ENCODE data around the gene UBB.

The UBB gene

DNA sequence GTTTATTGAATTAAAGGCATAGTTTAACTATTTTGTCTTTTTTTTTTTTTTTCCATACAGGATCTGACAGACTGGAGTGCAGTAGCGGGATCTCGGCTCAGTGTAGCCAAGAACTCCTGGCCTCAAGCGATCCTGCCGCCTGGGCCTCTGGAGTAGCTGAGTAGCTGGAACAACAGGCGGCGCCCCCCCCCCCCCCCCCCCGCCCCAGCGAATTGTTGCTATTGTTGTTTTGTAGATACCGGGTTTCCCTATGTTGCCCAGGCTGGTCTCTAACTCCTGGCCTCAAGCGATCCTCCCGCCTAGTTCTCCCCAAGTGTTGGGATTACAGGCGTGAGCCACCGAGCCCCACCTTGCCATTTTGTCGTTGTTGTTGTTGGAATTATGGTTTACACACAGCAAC is 26.3 kb upstream of the UBB start:
- H3K4me3 Mint-ChIP-seq, result peak overlapping the region; percentile 37
- ATAC-seq (ENCODE audit: low read depth) (no peak), DNase-seq (ENCODE audit: low spot score in 2 of 2) (no peak)
- H3K27me3 Mint-ChIP-seq, result no peaks in the 10 kb centered on the region
- no peaks in the 10 kb centered on the region for H3K36me3 Mint-ChIP-seq
- H3K27ac Mint-ChIP-seq, result no peak overlapping the region
- no peaks in the 10 kb centered on the region for H3K9me3 Mint-ChIP-seq
- peaks cover 10% of the 10 kb centered on the region for H3K4me1 Mint-ChIP-seq

DNA sequence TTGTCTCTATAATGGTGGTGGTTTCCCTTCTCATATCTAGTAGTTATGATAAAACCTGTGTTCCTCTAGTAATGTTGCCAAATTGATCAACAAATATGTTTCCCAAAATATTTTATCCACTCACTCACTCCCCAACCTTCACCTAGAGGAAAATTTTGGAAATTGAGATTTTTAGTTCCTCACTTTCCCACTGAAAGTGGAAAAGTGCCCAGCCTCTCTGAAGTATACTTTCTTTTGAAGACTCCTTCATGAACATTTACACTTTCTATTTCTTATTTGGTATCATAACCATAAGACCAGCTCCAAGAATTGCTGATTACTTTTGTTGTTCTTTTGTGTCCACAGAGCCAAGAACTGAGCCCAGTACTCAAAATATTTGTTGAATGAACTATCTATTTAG is 22.5 kb upstream of the UBB start:
- Mint-ChIP-seq H3K27ac (no peak overlapping the region), H3K4me3 (no peak overlapping the region), H3K9me3 (no peaks in the 10 kb centered on the region), H3K36me3 (no peaks in the 10 kb centered on the region), H3K27me3 (no peaks in the 10 kb centered on the region), H3K4me1 (no peaks in the 10 kb centered on the region)
- DNase-seq (ENCODE audit: low spot score in 2 of 2) (no peak), ATAC-seq (ENCODE audit: low read depth) (no peak)

DNA sequence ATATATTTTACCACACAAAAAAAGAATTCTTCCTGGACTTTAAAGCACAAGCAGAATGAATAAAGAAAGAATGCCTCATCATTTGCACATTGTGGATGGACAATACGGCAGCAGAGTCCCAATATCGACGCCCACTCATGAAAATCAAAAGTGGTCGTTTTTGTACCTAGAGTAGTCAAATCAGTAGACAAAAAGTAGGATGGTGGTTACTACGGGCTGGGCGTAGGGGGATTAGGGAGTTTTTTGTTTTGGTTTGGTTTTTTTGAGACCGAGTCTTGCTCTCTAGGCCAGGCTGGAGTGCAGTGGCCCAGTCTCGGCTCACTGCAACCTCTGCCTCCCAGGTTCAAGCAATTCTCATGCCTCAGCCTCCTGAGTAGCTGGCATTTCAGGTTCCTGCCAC is 19.0 kb upstream of the UBB start:
- DNase-seq (ENCODE audit: low spot score in 2 of 2) (no peak), ATAC-seq (ENCODE audit: low read depth) (no peak)
- Mint-ChIP-seq H3K27ac (no peak overlapping the region), H3K27me3 (no peaks in the 10 kb centered on the region), H3K36me3 (no peaks in the 10 kb centered on the region), H3K4me1 (no peaks in the 10 kb centered on the region), H3K4me3 (no peak overlapping the region), H3K9me3 (no peaks in the 10 kb centered on the region)

DNA sequence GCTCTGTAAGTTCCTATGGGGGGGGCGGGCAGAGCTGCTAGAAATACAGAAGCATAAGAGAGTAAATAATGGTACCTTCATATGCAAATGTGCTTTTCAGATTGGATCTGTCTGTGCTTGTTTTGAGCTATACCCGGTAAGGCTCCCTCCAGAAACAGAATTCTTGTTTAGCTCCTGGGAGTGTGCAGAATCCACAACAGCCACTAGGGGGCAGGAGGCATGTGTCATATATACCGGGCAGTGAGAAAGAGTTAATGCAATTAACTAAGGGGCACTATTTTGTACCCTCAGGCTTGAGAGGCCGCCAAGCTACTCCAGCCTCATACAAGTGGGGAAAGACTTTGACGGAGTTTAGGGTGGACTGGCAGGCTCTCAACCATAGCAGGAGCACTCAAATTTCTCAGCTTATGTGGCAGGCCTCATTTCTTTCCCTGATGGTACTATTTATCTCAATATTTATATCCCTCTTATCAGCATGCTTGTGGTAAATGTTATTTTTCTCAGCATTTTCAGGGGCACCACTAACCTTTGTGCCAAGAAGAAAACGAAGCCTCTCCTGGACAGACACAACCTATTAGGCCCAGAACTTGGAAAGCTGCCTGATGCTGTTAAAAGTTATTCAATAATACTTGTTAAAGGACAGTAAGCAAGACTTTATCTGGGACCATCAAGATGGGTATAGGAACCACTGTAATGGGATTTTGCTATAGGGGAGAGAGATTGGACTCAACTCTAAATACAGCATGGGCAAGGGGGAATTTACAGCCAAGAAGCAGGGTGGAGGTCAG is 16.9 kb upstream of the UBB start:
- Mint-ChIP-seq H3K4me1 (no peaks in the 10 kb centered on the region), H3K27me3 (no peaks in the 10 kb centered on the region), H3K4me3 (no peak overlapping the region), H3K9me3 (no peaks in the 10 kb centered on the region), H3K36me3 (no peaks in the 10 kb centered on the region), H3K27ac (no peak overlapping the region)
- ATAC-seq (ENCODE audit: low read depth) (peak; percentile 98), DNase-seq (ENCODE audit: low spot score in 2 of 2) (peak; percentile 68 to 69)

DNA sequence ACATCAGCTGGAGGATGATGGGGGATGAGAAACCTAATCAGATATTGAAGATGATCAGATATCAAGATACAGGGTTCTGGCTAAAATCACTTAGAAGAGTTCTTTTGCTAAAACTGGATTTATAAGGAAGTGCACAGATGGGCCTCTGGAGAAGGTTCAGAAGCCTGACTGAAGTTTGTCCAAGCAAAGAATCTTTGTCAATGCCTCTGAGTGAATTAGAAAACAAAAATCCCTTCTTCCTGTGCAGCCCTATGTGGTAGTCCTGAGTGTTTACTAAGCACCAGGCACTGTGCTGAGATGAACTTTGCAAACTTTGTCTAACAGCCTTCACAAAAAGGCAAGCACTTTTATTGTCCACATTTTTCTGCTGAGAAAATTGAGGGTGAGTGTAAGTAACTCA is 16.3 kb upstream of the UBB start:
- Mint-ChIP-seq H3K27ac (no peak overlapping the region), H3K36me3 (no peaks in the 10 kb centered on the region), H3K27me3 (no peaks in the 10 kb centered on the region), H3K4me1 (no peaks in the 10 kb centered on the region), H3K4me3 (no peak overlapping the region), H3K9me3 (no peaks in the 10 kb centered on the region)
- DNase-seq (ENCODE audit: low spot score in 2 of 2), result no peak
- no peak for ATAC-seq (ENCODE audit: low read depth)

DNA sequence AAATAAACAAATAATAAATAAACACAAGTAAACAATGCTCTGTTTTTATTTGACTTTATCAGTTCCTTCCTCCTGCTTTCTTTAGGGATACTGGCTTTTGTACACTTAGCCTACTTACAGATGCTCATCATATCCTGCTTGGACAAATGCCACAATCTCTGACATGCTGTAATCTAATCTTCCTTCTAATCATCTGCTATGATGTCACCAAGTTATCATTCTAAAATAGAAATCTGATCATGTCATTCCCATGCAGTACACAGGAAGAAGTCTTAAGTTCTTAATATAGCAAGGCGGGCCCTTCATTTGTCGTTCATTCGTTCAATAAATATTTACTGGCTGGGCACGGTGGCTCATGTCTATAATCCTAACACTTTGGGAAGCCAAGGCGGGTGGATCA is 9.1 kb upstream of the UBB start:
- Mint-ChIP-seq H3K36me3 (no peaks in the 10 kb centered on the region), H3K4me1 (no peaks in the 10 kb centered on the region), H3K27ac (no peak overlapping the region), H3K4me3 (no peak overlapping the region), H3K9me3 (no peaks in the 10 kb centered on the region), H3K27me3 (no peaks in the 10 kb centered on the region)
- DNase-seq (ENCODE audit: low spot score in 2 of 2) (no peak), ATAC-seq (ENCODE audit: low read depth) (no peak)

DNA sequence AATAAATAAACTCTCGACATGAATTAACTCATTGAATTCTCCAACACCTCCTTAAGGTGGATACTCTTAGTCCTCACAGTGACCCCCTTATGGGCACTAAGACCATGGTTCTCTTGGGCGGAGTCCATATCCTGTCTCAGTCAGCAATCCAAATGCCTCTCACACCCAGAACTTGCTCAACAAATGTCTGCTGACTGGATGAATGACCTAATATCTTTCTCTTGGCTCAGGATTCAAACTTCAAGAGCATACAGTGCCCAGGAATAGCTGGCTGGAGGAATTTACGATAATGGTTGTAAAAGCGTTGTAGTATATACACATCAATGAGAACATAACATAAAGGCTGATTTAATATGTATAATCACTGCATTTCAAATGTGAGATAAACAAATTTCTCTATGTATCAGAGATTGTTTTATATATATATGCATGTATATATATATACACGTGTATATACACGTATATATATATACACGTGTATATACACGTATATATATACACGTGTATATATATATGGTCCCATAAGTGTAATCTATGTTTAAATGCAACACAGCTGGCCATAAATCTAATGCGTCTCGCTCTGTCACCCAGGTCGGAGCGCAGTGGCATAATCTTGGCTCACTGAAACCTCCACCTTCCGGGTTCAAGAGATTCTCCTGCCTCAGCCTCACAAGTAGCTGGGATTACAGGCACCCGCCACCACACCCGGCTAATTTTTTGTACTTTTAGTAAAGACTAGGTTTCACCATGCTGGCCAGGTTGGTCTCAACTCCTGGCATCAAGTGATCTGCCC is 6.5 kb upstream of the UBB start:
- Mint-ChIP-seq H3K36me3 (no peaks in the 10 kb centered on the region), H3K4me3 (no peak overlapping the region), H3K27ac (no peak overlapping the region), H3K27me3 (no peaks in the 10 kb centered on the region), H3K4me1 (no peaks in the 10 kb centered on the region), H3K9me3 (no peaks in the 10 kb centered on the region)
- DNase-seq (ENCODE audit: low spot score in 2 of 2), result no peak
- ATAC-seq (ENCODE audit: low read depth), result no peak

DNA sequence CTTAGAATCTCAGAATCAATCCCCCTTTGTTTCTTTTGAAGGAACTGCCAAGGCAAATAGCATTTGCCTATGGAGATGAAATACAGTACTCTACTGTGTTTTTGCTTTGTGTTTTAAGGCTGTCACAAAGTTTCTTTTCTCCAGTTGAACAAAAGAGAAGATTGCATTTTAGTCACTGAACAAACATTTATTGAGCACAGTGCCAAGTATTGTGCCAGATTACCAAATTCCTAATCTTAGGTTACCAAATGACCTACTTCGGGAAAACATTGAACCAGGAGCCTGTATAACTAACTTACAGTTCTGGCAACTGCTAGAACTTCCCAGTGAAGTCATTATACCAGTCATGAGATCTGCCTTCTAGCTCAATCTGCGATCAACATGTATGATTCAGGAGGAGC is 3.0 kb upstream of the UBB start:
- H3K27ac Mint-ChIP-seq, result no peak overlapping the region
- H3K4me1 Mint-ChIP-seq, result peaks cover 18% of the 10 kb centered on the region
- no peaks in the 10 kb centered on the region for H3K9me3 Mint-ChIP-seq
- H3K36me3 Mint-ChIP-seq, result peaks cover 10% of the 10 kb centered on the region
- DNase-seq (ENCODE audit: low spot score in 2 of 2) (no peak), ATAC-seq (ENCODE audit: low read depth) (no peak)
- no peak overlapping the region for H3K4me3 Mint-ChIP-seq
- no peaks in the 10 kb centered on the region for H3K27me3 Mint-ChIP-seq

DNA sequence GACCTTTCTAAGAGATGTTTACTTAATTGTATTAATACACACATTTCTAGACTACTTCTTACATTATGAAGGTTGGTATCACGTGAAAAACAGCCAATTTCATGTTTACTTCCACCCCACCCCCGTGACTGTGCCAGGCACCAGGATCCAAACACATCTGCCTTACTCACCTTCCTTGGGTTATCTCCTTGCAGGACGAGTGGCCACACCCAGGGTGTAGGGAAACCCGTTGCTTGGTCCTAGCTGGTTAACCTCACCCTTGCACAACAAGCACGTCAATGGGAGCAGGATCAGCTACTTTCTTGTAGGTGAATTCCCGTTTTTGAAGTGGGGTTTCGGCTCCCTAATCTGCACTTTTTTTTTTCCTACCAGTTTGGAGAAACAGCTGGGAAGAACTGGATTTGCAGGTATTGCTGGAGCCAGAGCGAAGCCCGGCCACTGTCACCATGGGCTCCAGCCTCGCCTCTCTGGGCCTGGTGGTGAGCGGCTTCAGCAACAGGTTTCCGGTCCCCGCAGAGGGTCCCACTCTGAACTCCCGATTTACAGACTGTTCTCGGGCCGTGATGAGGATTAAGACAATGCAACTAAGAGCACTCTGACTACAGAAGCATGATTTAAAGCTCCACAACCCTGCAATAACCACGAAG is 2.1 kb upstream of the UBB start:
- Mint-ChIP-seq H3K27me3 (no peaks in the 10 kb centered on the region), H3K36me3 (peaks cover 10% of the 10 kb centered on the region), H3K4me3 (peak overlapping the region; percentile 8), H3K4me1 (peaks cover 26% of the 10 kb centered on the region), H3K9me3 (no peaks in the 10 kb centered on the region), H3K27ac (no peak overlapping the region)
- no peak for ATAC-seq (ENCODE audit: low read depth)
- DNase-seq (ENCODE audit: low spot score in 2 of 2), result no peak

DNA sequence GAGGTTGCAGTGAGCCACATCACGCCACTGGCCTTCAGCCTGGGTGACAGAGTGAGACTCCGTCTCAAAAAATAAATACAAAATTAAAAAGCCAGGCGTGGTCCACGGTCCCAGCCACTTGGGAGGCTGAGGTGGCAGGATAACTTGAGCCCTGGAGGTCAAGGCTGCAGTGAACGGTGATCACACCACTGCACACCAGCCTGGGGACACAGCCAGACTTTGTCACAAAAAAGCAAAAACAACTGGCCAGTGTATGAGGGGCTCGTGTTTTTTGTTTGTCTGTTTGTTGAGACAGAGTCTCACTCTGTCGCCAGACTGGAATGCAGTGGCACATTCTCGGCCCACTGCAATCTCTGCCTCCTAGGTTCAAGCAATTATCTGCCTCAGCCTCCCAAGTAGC is 1.2 kb upstream of the UBB start:
- ATAC-seq (ENCODE audit: low read depth), result no peak
- Mint-ChIP-seq H3K4me3 (no peak overlapping the region), H3K27me3 (no peaks in the 10 kb centered on the region), H3K4me1 (peaks cover 35% of the 10 kb centered on the region), H3K36me3 (peaks cover 10% of the 10 kb centered on the region), H3K27ac (no peak overlapping the region), H3K9me3 (no peaks in the 10 kb centered on the region)
- DNase-seq (ENCODE audit: low spot score in 2 of 2), result no peak

DNA sequence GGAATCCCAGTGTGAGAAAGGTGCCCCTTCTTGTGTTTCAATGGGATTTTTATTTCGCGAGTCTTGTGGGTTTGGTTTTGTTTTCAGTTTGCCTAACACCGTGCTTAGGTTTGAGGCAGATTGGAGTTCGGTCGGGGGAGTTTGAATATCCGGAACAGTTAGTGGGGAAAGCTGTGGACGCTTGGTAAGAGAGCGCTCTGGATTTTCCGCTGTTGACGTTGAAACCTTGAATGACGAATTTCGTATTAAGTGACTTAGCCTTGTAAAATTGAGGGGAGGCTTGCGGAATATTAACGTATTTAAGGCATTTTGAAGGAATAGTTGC is 567 bp downstream of the UBB start:
- Mint-ChIP-seq H3K4me1 (peaks cover 36% of the 10 kb centered on the region), H3K36me3 (peaks cover 10% of the 10 kb centered on the region), H3K9me3 (no peaks in the 10 kb centered on the region), H3K27ac (peak overlapping the region; percentile 99), H3K27me3 (no peaks in the 10 kb centered on the region), H3K4me3 (peak overlapping the region; percentile 98)
- DNase-seq (ENCODE audit: low spot score in 2 of 2) (no peak), ATAC-seq (ENCODE audit: low read depth) (peak; percentile 4)

DNA sequence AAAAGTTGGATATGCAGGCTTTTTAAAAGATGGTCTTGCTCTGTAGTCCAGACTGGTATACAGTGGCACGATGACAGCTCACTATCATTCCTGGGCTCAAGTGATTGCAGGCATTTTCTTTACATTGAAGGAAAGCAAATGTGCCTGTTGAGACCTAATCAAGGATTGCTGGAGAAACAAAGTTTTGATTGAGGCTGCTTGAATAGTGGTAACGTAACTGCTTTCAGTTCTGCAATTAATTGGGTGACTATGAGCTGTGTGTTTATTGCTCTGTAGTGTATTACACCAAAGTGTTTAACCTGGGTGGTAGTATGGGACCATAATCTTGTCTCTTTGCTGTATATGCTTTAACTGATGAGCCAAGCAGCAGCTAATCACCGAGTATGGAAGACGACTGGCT is 2.3 kb downstream of the UBB start:
- Mint-ChIP-seq H3K9me3 (no peaks in the 10 kb centered on the region), H3K36me3 (peaks cover 10% of the 10 kb centered on the region), H3K27me3 (no peaks in the 10 kb centered on the region), H3K4me1 (peaks cover 39% of the 10 kb centered on the region), H3K27ac (peak overlapping the region; percentile 80), H3K4me3 (peak overlapping the region; percentile 32)
- ATAC-seq (ENCODE audit: low read depth) (no peak), DNase-seq (ENCODE audit: low spot score in 2 of 2) (no peak)

DNA sequence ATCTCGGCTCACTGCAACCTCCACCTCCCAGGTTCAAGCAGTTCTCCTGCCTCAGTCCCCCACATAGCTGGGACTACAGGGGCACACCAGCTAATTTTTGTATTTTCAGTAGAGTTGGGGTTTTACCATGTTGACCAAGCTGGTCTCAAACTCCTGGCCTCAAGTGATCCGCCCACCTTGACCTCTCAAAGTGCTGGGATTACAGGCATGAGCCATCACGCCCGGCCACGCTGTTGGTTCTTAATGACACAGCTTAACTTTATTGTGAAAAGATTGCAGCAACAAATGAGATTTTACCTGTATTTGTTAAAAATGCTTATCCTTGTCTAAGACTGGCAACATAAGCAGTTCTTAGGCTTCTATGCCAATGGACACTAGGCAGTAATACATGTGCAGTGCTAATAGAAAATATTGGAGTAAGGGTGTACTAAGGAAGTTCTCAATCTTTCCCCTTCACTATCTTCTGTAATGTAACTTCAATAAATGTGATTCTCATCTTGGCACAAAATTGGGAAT is 2.9 kb downstream of the UBB start:
- Mint-ChIP-seq H3K4me1 (peaks cover 39% of the 10 kb centered on the region), H3K36me3 (peaks cover 10% of the 10 kb centered on the region), H3K27me3 (no peaks in the 10 kb centered on the region), H3K27ac (peak overlapping the region; percentile 80), H3K4me3 (peak overlapping the region; percentile 32), H3K9me3 (no peaks in the 10 kb centered on the region)
- ATAC-seq (ENCODE audit: low read depth) (no peak), DNase-seq (ENCODE audit: low spot score in 2 of 2) (no peak)

DNA sequence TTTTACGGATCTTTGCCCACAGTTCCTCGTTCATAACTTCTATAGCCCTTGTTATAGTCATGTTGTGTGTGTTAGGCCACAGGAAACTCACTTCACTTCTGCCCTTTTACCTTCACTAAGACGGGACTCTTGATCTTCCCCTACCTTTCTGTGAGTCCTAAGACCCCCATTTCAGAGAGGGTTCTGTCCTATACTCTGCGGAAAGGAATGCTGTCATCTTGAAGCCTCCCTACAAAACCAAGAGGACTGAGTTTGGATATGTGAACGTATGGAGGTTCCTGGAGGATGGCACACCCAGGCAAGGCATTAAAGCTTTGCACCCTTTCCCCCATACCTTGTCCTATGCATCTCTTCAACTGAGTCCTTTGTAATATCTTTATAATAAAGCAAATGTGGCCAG is 3.7 kb downstream of the UBB start:
- H3K9me3 Mint-ChIP-seq, result no peaks in the 10 kb centered on the region
- H3K36me3 Mint-ChIP-seq, result peaks cover 10% of the 10 kb centered on the region
- ATAC-seq (ENCODE audit: low read depth) (no peak), DNase-seq (ENCODE audit: low spot score in 2 of 2) (no peak)
- no peaks in the 10 kb centered on the region for H3K27me3 Mint-ChIP-seq
- H3K4me3 Mint-ChIP-seq, result no peak overlapping the region
- H3K4me1 Mint-ChIP-seq, result peaks cover 39% of the 10 kb centered on the region
- H3K27ac Mint-ChIP-seq, result peak overlapping the region; percentile 80
